Anterior cingulate cortex (tissue), 58 donors: ENCODE results near the gene GDF7.

Experiments used
- DNase-seq, 58 donors: peaks; one replicate each; lab custom pipeline; 2025; lab: John Stamatoyannopoulos, UW

Gene GDF7

GRCh38 chr2:20666304-20667150 lies at the start of gene GDF7:
Gene GDF7 (plus strand): TSS chr2:20667144. CDS start chr2:20667240, 96 bp downstream.
- no peak for DNase-seq

- DNase-seq: peak; percentile 32 to 98 (median 90)
Measured at GRCh38 chr2:20617892-20618467, 49.0 kb upstream of the GDF7 start.

DNA sequence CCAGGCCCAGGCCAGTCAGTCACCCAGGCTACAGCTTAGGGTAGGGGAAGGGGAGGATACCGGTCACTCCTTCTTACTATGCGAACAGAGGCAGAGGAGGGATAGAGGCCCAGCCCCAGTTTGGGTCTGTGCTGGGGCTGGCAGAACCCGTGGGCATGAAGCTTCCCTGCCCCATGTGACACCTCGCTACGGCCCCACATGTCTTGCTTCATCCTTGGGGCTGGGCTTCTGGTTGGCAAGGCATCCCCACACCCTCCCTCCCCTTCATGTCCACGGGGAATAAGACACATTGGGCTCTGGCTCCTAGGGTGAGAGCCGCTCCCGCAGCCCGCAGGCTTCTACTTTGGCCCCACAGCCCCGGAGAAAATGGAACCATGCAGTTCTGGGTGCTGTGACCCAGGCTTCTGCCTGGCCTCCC lies 48.5 kb upstream of the GDF7 start:
- peak in 2 of 58 donors; percentile 36 to 69 for DNase-seq

DNA sequence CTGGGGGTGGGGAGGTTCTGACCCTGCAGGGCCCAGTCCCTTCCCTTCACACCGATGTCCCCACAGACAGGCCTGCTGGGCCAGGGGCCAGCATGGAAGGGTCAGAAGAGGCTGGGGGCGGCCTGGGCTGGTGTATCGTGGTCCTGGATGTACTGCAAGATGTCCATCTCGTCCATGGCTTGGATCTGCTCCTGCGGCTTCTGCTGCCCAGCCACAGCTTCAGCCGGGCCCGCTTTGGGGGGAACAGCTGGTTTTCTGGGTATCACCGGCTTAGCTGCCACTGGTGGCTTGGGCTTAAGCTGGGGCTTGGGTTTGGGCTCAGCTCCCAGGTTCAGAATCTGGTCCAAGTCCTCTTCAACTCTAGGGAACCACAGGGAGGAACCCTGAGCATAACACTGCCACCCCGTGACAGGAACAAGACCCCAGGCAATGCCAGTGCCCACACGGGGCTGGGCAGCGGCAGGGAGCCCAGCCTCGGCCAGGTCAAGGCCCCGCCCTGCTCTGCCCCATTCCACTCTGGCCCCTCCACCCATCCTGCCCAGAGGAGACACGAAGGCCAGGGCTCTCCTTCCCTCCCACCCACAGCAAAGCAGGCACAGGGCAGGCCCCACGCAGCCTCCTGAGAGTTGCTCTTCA lies 47.9 kb upstream of the GDF7 start:
- no peak for DNase-seq

DNA sequence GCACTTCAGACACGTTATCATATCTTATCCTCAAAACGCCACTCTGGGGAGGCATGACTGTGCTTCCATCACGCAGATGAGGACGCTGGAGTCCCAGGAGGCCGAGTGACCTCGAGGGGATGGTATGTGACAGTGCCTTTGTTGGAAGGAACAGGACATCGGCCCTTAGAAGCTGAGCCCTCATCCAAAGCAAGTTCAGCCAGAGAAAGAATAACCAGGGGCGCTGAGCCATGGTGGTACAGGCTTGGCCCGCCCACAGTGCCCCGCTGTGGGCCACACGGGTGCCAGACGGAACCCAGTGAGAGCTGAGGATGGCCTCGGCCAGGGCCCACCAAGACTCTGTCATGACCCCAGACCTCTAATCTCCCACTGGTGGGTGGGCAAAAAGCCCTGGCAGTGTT lies 47.3 kb upstream of the GDF7 start:
- no peak for DNase-seq

- DNase-seq: peak in 1 of 58 donors; percentile 25
Measured at GRCh38 chr2:20620271-20620681, 46.7 kb upstream of the GDF7 start.

- DNase-seq: no peak
Measured at GRCh38 chr2:20620696-20621365, 46.1 kb upstream of the GDF7 start.

- DNase-seq: no peak
Measured at GRCh38 chr2:20621366-20622295, 45.3 kb upstream of the GDF7 start.

- no peak for DNase-seq
Measured at GRCh38 chr2:20622296-20622686, 44.7 kb upstream of the GDF7 start.

DNA sequence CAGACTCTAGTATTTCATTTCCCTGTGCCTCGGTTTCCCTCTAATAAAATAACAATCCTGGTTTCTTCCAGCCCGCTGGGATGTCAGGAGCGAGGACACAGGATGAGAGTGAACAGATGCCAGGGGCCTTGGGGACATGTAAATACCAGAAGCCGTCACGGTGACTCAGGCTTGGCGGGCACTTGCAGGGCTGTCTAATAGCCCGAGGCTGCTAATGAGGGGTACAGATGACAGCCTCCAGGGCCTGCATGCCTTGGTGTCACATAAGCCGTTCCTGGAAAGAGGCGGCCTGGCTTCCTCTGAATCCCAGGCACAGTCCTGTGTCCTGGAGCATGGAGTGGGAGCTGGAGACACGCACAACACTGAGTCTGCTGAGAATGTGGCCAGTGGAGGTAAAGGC lies 44.2 kb upstream of the GDF7 start:
- DNase-seq: no peak

GRCh38 chr2:20623241-20623640 lies 43.7 kb upstream of the GDF7 start:
- no peak for DNase-seq

- DNase-seq: no peak
Measured at GRCh38 chr2:20623741-20624155, 43.2 kb upstream of the GDF7 start.

- no peak for DNase-seq
Measured at GRCh38 chr2:20624156-20624883, 42.6 kb upstream of the GDF7 start.

DNA sequence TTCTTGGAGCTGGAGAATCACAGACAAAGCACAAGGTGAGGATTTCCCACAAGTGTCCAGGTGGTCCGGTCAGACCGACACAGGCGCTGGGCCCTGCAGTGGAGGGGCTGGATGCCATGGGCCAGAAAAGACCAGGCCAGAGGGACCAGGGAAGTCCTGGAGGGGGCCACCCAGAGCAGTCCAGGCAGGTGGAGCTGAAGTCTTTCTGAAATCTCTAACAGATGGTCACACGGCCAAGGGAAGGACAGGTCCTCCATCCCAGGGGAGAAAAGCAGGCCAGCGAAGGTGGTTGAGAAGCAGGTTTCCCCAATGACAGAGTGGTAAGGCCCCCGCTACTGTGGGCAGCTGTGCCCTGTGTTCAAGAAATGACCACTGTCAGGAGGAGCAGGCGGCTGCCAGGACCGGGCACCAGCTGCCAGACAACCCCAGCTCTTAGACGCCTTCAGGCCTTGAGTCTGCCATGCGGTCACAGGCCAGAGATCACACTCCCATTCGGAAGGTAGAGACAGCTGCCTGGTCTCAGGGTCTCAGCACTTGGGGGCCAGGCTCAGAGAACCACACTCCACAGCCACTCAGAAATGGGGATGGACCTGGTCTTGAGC lies 42.0 kb upstream of the GDF7 start:
- DNase-seq: no peak

DNA sequence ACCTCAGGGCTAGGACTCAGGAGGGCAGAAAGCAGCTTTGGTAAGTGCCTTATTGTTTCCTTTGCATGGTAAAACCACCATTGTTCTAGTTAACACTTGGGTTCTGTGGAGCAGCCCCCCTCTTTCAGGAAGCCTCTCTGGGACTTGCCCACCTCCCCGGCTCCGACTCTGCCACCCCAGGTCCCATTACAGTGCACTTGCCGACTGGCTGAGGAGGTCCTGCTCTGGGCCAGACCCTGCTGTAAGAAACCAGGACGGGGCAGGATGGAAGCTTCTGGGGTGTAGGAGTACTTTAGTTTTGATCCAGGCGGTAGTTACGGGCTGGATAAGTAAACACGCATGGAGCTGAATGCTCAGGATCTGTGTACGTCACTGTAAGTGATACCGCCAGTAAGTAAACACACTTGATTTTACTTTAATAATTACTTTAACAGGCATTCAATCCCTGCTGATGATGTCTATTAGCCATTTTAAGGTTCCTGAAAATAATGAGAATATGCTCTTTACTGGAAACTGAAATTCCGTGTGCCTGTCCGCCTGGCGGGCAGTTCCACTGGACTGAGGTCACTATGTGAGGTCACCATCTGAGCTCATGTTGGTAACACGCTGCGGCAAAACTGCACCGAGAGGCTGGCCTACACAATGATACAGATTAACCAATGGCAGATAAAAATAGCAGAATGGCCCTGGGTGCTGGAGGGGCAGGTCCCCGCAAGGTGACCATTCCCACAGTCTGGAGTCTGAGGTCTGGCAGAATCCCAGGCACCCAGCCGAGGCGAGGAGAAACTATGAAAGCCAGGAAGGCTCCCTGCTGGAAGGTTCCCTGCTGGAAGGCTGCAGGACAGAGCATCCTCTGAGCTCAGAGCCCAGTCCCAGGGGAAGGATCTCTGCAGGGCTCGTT lies 41.2 kb upstream of the GDF7 start:
- DNase-seq: peak in 2 of 58 donors; percentile 36 to 58

DNA sequence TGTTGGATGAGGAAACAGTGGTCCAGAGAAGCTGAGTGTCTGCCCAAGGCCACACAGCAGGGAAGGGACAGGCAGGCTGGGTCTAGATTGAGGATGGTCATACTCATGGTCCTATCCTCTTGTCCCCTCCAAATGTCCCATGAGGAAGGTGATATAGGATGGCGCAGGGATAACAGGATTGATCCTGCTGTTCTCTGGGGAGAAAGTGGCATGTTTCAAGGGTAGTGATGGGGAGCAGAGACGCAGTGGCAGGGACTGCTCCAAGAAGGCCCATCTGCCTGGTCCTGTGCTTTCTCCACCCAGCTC lies 40.6 kb upstream of the GDF7 start:
- no peak for DNase-seq

DNA sequence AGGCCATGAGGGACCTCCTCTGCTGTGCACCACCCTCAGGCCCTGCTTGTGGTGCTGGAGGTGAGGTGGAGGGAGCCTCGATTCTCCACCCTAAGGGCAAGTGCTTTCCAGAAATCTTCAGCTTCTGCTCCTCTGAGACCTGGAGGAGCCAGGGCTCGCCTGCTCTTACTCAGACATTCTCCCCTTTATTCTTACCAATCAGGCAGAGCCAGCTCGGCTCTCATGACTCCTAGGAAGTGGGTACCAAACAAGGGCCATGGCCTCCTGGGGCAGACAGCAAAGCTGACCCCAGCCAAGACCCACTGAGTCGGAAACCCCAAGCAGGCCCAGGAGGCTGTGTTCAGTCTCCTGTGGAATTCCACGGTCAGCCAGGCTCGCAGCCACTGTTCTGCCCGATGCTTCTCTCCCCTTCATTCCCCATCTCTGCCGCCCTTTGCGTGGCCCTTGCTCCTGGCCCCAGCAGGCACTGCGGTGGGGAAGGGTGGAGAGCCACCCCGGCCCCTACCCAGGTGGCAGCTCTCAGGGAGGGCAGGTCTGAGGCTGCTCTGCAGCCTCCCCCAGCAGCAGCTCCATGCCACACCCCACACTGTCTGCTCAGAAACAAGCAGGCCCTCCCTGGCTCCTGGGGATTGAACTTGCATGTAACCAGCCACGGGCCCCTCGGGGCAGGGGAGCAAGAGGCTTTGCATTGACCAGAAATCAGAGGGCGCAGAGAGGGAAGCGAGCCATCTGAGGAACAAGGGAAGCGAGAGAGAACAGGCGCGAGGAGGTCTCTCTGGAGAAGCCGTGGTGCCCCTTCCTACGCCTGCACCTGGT lies 40.0 kb upstream of the GDF7 start:
- DNase-seq: no peak
